ENCODE results near the gene SNRNP27. TPM values are rescaled to one million over a fixed set of nuclear protein-coding genes. Genes with fewer than 3 reads are reported as not detected.
A peak's percentile ranks its signal among the peaks of the same experiment; 100 is the strongest.
"Not testable (repeated sequence)": the region's sequence is repeated elsewhere in the genome, so short reads cannot be mapped to it uniquely, and the experiment has no call there.

The SNRNP27 gene
- total and polyA plus RNA-seq, 4 donors = 42.1 to 61.1 (median 51.7) TPM

DNA sequence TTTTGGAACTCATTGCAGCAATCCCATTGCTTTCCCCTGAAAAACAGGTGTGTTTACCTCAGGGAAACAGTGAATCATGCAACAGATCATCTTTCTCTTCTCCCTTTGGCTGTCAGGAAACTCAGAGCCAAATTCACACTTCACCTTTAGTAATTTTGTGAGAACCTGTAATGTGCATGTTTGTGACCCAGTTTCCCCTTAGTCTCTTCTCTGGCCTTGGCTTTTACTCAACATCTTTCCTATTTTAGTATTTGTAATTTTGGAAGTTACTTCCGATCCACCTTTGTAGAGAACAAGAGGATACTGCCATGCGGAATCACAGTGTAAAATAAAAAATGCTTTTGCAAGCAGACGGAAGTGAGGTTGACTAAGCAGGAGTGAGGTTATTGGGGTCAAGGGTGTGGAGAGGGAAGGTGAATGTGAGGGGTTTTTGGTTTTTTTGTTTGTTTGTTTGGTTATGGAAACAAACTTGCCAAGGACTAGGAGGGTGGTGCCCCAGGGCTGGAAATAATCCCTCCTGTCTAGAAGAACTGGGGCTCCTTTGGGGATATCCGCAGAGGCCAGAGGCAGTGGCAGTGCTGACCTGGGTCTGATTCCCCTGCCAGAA, 53.7 kb downstream of the SNRNP27 start:
- Histone ChIP-seq H3K27me3 (ENCODE audit: control insufficient read depth in 1 of 2, insufficient read depth in 2 of 2, low read length in 1 of 2) (no peaks in the 10 kb centered on the region), H3K4me3 (ENCODE audit: low read length in 2 of 2) (no peak overlapping the region), H3K36me3 (ENCODE audit: control insufficient read depth in 1 of 2, insufficient read depth in 2 of 2, low read length in 1 of 2) (no peaks in the 10 kb centered on the region), H3K27ac (ENCODE audit: low read depth in 1 of 2, low read length in 2 of 2) (no peak overlapping the region), H3K4me1 (ENCODE audit: control insufficient read depth in 1 of 2, insufficient read depth in 2 of 2, low read length in 2 of 2) (no peaks in the 10 kb centered on the region), H3K9me3 (ENCODE audit: control insufficient read depth, low read length) (no peaks in the 10 kb centered on the region)
- no peak for ATAC-seq (ENCODE audit: low FRiP score)
- intact Hi-C loops (cut with DNase I) = no loop called here
- DNase-seq = no peak
- 93 to 96% methylated on average over 4 of the region's 4 CpGs for WGBS, 2 donors

- WGBS, 2 donors = 44 to 52% methylated on average over 30 to 35 of the region's 35 CpGs
- Histone ChIP-seq H3K36me3 (ENCODE audit: control insufficient read depth in 1 of 2, insufficient read depth in 2 of 2, low read length in 1 of 2) (no peaks in the 10 kb centered on the region), H3K4me3 (ENCODE audit: low read length in 2 of 2) (no peak overlapping the region), H3K27ac (ENCODE audit: low read depth in 1 of 2, low read length in 2 of 2) (no peak overlapping the region), H3K9me3 (ENCODE audit: control insufficient read depth, low read length) (no peaks in the 10 kb centered on the region), H3K27me3 (ENCODE audit: control insufficient read depth in 1 of 2, insufficient read depth in 2 of 2, low read length in 1 of 2) (no peaks in the 10 kb centered on the region), H3K4me1 (ENCODE audit: control insufficient read depth in 1 of 2, insufficient read depth in 2 of 2, low read length in 2 of 2) (no peaks in the 10 kb centered on the region)
- ATAC-seq (ENCODE audit: low FRiP score) = peak; percentile 45
- intact Hi-C loops (cut with DNase I) = no loop called here
- no peak for DNase-seq
Observed at GRCh38 chr2:69948032-69948962, 54.5 kb downstream of the SNRNP27 start.

DNA sequence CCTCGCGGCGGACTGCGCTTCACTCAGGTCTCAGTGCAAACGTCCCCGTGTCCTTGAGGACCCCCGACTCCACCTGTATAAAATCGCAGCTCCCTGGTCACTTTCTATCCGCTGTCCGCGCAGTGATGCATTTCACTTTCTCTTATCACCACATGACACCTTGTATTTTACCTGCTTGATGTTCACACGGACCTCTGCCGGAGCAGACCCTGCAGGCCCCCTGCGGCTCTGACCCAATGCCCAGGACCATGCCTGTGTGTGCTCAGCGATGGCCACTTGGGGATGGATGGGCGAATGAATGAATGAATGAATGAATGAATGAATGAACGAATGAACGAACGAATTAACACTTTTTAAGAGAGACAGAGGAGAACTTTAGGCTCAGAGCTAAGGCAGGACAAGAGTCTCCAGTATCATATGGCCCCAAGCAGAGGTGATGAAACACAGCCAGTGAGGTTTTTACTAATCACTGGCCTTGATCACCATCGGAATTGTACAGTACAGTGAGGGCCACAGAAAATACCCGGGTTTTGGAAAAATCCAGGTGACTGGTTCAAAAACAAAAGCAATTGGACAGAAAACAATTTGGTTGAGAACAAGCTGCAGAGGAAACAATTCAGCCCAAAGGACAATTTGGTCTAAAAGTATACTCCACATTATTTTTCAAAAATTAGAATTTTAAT, 55.3 kb downstream of the SNRNP27 start:
- Histone ChIP-seq H3K27ac (ENCODE audit: low read depth in 1 of 2, low read length in 2 of 2) (no peak overlapping the region), H3K36me3 (ENCODE audit: control insufficient read depth in 1 of 2, insufficient read depth in 2 of 2, low read length in 1 of 2) (no peaks in the 10 kb centered on the region), H3K9me3 (ENCODE audit: control insufficient read depth, low read length) (no peaks in the 10 kb centered on the region), H3K4me1 (ENCODE audit: control insufficient read depth in 1 of 2, insufficient read depth in 2 of 2, low read length in 2 of 2) (no peaks in the 10 kb centered on the region), H3K27me3 (ENCODE audit: control insufficient read depth in 1 of 2, insufficient read depth in 2 of 2, low read length in 1 of 2) (no peaks in the 10 kb centered on the region), H3K4me3 (ENCODE audit: low read length in 2 of 2) (no peak overlapping the region)
- WGBS, 2 donors = 67 to 80% methylated on average over 21 of the region's 21 CpGs
- ATAC-seq (ENCODE audit: low FRiP score) (no peak), DNase-seq (no peak)
- intact Hi-C loops (cut with DNase I) = no loop called here

- ATAC-seq (ENCODE audit: low FRiP score) (no peak), DNase-seq (no peak)
- H3K36me3 ChIP-seq (ENCODE audit: control insufficient read depth in 1 of 2, insufficient read depth in 2 of 2, low read length in 1 of 2) = no peaks in the 10 kb centered on the region
- H3K4me1 ChIP-seq (ENCODE audit: control insufficient read depth in 1 of 2, insufficient read depth in 2 of 2, low read length in 2 of 2) = no peaks in the 10 kb centered on the region
- H3K9me3 ChIP-seq (ENCODE audit: control insufficient read depth, low read length) = no peaks in the 10 kb centered on the region
- no peak overlapping the region for H3K27ac ChIP-seq (ENCODE audit: low read depth in 1 of 2, low read length in 2 of 2)
- no peak overlapping the region for H3K4me3 ChIP-seq (ENCODE audit: low read length in 2 of 2)
- intact Hi-C loops (cut with DNase I) = no loop called here
- 70 to 73% methylated on average over 5 of the region's 5 CpGs for WGBS, 2 donors
- H3K27me3 ChIP-seq (ENCODE audit: control insufficient read depth in 1 of 2, insufficient read depth in 2 of 2, low read length in 1 of 2) = no peaks in the 10 kb centered on the region
Observed at GRCh38 chr2:69950241-69950640, 56.5 kb downstream of the SNRNP27 start.

DNA sequence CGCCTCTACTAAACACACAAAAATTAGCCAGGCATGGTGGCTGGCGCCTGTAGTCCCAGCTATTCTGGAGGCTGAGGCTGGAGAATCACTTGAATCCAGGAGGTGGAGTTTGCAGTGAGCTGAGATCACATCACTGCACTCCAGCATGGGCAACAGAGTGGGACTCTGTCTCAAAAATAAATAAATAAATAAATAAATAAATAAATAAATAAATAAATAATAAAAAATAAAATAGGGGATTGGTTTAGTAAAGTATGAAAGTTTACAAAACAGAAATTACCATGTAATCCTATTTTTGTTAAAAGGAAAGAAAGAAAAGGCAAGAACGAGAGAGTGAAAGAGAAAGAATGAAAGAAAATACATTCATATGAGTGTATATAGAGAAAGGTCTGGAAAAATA, 56.9 kb downstream of the SNRNP27 start:
- H3K4me3 ChIP-seq (ENCODE audit: low read length in 2 of 2); H3K4me1 ChIP-seq (ENCODE audit: control insufficient read depth in 1 of 2, insufficient read depth in 2 of 2, low read length in 2 of 2); H3K27me3 ChIP-seq (ENCODE audit: control insufficient read depth in 1 of 2, insufficient read depth in 2 of 2, low read length in 1 of 2); H3K27ac ChIP-seq (ENCODE audit: low read depth in 1 of 2, low read length in 2 of 2); H3K36me3 ChIP-seq (ENCODE audit: control insufficient read depth in 1 of 2, insufficient read depth in 2 of 2, low read length in 1 of 2); intact Hi-C loops (cut with DNase I); ATAC-seq (ENCODE audit: low FRiP score); DNase-seq; H3K9me3 ChIP-seq (ENCODE audit: control insufficient read depth, low read length): not testable (repeated sequence)
- 97 to 98% methylated on average over 3 of the region's 3 CpGs for WGBS, 2 donors

DNA sequence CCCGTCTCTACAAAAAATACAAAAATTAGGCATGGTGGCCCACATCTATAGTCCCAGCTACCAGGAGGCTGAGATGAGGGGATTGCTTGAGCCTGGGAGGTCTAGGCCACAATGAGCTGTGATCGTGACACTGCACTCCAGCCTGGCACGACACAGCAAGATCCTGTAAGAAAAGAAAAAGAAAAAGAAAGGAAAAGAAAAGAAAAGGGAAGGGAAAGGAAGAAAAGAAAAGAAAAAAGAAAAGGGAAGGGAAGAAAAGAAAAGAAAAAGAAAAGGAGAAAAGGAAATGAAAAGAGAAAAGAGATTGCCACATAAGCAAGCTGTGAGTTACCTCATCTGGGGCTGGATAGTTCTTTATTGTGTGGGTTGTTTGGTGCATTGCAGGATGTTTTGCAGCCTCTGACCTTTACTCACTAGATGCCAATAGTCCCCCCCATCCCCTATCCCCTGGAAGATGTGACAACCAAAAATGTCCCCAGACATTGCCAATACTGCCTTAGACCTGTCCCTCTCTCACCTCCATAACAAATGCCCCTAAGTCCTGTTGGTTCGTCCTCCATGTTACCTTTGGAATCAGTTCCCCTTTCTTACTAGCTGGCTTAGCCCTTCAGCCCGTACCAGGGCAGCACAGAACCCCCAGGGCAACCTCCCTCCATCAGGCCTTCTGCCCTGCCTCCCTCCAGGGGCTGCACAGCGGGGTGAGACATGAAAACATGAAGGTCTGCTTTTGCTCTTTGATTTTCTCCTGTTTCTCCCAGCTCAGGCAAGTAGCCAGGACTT, 58.8 kb downstream of the SNRNP27 start:
- H3K4me1 ChIP-seq (ENCODE audit: control insufficient read depth in 1 of 2, insufficient read depth in 2 of 2, low read length in 2 of 2) = no peaks in the 10 kb centered on the region
- no peak overlapping the region for H3K4me3 ChIP-seq (ENCODE audit: low read length in 2 of 2)
- no peaks in the 10 kb centered on the region for H3K27me3 ChIP-seq (ENCODE audit: control insufficient read depth in 1 of 2, insufficient read depth in 2 of 2, low read length in 1 of 2)
- WGBS, 2 donors = 83 to 86% methylated on average over 6 of the region's 6 CpGs
- ATAC-seq (ENCODE audit: low FRiP score) (no peak), DNase-seq (no peak)
- no peaks in the 10 kb centered on the region for H3K36me3 ChIP-seq (ENCODE audit: control insufficient read depth in 1 of 2, insufficient read depth in 2 of 2, low read length in 1 of 2)
- no peaks in the 10 kb centered on the region for H3K9me3 ChIP-seq (ENCODE audit: control insufficient read depth, low read length)
- H3K27ac ChIP-seq (ENCODE audit: low read depth in 1 of 2, low read length in 2 of 2) = no peak overlapping the region
- intact Hi-C loops (cut with DNase I) = no loop called here

DNA sequence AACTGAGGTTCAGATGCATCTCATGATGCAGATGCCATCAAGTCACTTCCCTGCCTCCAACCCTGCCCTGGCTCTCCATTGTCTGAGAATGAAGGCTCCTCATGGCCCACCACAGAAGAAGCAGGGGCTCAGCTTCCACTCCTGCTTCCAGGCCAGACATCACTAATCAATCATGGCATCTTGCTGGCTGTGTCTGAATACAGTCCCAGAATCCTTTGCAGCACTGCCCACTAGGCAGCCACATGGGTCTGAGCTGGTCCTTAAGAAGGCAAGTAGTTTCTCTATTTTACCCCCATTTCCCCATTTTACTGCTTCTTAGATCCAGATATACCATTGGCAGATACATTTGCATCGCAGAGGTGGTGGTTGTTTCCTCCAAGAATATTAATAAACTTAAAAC, 60.3 kb downstream of the SNRNP27 start:
- no peaks in the 10 kb centered on the region for H3K36me3 ChIP-seq (ENCODE audit: control insufficient read depth in 1 of 2, insufficient read depth in 2 of 2, low read length in 1 of 2)
- WGBS, 2 donors = 92 to 95% methylated on average over 1 of the region's 1 CpG
- no peaks in the 10 kb centered on the region for H3K9me3 ChIP-seq (ENCODE audit: control insufficient read depth, low read length)
- no peaks in the 10 kb centered on the region for H3K4me1 ChIP-seq (ENCODE audit: control insufficient read depth in 1 of 2, insufficient read depth in 2 of 2, low read length in 2 of 2)
- H3K4me3 ChIP-seq (ENCODE audit: low read length in 2 of 2) = no peak overlapping the region
- ATAC-seq (ENCODE audit: low FRiP score) (no peak), DNase-seq (no peak)
- H3K27ac ChIP-seq (ENCODE audit: low read depth in 1 of 2, low read length in 2 of 2) = no peak overlapping the region
- H3K27me3 ChIP-seq (ENCODE audit: control insufficient read depth in 1 of 2, insufficient read depth in 2 of 2, low read length in 1 of 2) = no peaks in the 10 kb centered on the region
- intact Hi-C loops (cut with DNase I) = no loop called here
